Sciatic nerve (tissue), 2 donors: ENCODE measurements around the gene SNAP25. TPM values are rescaled to one million over a fixed set of nuclear protein-coding genes. Genes with fewer than 3 reads are reported as not detected.
A peak's percentile ranks its signal among the peaks of the same experiment; 100 is the strongest.

Experiments used
- ATAC-seq: fragments of 200-7000 bp; cut with Tn5 transposase; one replicate; pipeline ENCODE4 v1.9.1; 2020; ENCODE audit warnings: mild to moderate bottlenecking, moderate library complexity
- DNase-seq: peaks from one replicate; pipeline ENCODE4 v3.0.0-alpha.2; 2020; ENCODE audit warnings: low spot score
- intact Hi-C: fragments of 100-400 bp; cut with DNase I; formaldehyde crosslinking; loops from one replicate; pipeline ENCODE4 v1.14.2; 2022
- total RNA-seq: library from RNA; stranded (reverse); fragmentation: NEBNext Ultra II Directional; extraction: Animal tissue kit (Norgen Biotek cat#: 25700); gene quantifications from one replicate; pipeline ENCODE4 v1.2.1, GENCODE V29; 2021
- donor health status: DM: no; HTN: no; CAD: no.
- donor health status: DM: no; HTN: no; CAD: no.

The SNAP25 gene
- 2.5 TPM for total RNA-seq

DNA sequence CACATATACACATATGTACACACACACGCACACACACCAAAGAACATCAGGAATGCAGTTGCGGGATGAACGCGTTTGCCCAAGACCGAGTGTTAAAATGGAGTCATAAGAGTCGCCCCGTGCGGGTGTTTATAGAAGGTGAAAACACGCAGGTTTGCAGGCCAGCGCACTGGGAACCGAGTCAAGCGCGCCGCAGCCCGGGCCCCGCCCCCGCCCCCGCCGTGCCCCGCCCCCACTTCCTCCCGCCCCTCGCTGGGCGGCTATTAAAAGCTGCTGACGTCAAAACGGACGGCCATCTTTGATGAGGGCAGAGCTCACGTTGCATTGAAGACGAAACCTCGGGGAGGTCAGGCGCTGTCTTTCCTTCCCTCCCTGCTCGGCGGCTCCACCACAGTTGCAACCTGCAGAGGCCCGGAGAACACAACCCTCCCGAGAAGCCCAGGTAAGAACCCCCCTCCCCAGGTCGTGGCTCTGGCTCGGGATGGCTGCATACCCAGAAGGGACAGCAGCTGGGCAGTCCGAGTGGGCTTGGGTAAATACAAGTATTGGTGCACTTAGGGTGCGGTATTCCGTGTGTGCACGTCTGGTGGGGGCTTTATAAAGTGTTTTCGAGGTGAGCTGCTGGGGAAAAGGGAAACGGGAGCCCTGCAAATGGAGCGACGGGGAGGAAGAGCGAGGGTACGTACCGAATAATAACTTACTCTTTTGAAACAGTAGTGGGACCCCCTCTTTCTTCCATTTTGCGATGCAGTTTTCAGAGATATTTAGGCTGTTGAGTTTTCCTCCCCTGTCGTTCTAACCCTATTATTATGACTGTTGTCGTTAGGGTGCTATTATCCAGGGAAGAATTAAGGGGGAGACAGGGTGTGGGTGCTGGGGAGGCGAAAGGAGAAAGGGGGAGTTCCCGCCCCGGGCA, at the start of gene SNAP25:
Gene SNAP25 (plus strand): TSS at position 295 of the 916 bp plus-strand sequence. CDS start 56,662 bp downstream, outside the sequence.
- ATAC-seq (no peak), DNase-seq (no peak)
- intact Hi-C loops: no loop called here

DNA sequence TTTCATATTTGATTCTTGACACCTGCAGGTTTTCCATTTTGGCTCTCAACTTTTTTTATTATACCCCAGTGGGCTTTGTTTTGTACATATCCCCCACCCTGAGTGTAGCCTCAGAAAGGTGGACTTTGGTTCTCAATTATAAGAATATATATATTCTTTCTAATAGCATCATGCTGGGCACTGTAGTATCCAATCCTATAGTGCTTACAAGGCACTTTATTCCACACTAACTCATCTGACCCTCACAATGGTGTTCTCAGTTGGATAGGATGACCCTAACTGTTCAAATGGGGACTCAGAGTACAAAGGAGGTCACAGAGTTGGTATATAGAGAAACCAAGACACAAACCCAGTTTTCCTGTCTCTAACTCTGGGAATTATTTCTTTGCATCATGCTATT, 48.9 kb upstream of the SNAP25 start:
- no peak for DNase-seq
- ATAC-seq: no peak
- intact Hi-C loops: no loop called here

GRCh38 chr20:10170261-10170660, 48.4 kb upstream of the SNAP25 start:
- ATAC-seq (no peak), DNase-seq (no peak)
- intact Hi-C loops: no loop called here

DNA sequence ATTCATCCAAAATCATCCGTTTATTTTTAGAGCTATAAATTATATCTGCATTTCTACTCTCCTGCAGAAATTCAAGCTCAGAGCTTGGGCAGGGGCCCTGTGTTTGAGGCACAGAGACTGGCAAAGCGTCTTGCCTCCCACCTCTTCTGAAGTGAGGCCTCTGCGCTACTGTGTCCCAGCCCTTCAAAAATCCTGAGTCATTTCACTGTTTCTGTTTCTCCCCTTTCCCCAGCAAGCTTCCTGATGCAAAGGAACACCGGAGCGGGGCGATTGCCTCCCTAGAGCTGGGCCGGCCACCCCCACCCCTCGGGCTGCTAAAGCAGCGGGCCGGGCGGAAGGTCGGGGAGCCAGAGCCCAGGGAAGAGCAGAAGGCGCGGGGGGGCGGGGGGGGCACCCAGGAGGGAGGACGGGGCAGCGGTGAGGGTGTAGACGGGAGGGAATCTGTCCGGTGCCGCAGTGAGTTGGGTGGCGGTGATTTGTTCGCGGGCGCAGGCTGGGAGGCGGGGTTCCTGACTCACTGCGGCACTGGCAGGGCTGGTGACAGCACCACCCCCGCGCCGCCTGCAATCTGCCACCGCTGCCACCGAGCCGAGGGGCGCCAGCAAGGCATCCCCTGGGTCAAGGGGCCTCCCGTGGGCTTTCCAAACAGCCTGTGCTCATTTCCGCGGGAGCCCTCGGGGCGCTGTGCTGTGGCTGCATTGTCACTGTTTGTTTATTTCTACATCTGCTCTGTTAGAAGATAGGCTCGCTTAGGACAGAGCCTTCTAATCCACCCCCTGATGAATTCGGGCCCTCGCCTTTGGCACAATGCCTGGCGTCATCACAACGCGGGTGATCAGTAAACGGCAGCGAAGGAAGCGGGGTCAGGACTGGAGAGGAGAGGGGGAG, 46.5 kb upstream of the SNAP25 start:
- ATAC-seq (peak; percentile 48), DNase-seq (no peak)
- intact Hi-C loops: no loop called here

GRCh38 chr20:10172998-10173655, 45.5 kb upstream of the SNAP25 start:
- ATAC-seq: no peak
- intact Hi-C loops: no loop called here
- DNase-seq: no peak

DNA sequence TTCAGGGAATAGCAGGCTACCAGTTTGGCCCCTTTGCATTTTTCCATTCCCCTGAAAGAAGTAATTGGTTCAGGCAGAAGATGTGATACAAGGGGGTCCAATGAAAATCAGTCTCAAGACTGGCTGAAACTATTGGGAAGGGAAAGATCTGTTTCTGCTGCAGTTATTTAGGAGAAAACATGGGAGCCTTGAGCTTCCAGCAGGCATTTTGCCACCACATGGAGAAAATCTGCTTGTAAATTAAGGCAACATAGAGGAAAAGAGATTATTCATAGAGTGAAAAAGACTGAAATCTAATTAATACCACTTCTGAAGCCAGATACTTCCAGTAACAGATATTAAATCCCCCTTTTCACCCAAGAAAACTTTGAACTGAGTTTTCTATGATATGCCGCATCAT, 44.2 kb upstream of the SNAP25 start:
- no peak for DNase-seq
- intact Hi-C loops: no loop called here

DNA sequence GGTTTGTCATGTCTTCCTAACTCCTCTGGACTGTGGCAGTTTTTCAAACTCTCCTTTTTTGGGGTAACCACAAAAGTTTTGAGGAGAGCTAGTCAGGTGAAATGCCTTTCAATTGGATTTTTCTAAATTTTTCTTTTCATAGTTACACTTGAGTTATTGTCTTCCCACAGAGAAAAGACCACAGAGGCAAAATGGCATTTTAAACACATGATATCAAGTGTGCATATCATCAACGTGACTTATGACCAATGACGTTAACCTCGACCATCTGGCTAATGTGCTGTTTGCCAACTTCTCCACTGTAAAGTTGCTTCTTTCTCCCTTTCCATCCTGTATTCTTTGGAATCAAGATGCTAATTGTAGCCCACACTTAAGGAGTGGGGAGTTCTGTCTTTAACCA, 41.3 kb upstream of the SNAP25 start:
- no peak for ATAC-seq
- intact Hi-C loops: no loop called here
- DNase-seq: no peak

More for the DNA sequence above, 44.2 kb upstream of the SNAP25 start:
- no peak for ATAC-seq

DNA sequence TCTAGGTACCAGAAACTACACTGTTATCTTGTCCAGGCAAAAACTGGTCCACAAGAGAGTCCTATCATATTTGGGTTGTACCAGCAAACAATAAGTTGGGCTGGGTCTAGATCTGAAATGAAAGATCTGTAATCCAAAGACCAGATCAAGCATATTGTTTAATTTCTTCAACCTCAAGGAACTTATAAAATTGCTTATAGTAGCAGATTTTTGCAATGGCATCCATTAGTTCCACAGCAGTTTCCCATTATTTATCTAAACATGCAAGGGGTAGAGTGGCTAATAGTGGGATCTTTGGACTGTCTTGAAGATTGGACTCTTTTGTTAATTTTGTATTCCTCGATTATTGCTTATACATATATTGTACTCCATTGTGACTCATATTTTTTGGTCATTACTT, 40.5 kb upstream of the SNAP25 start:
- ATAC-seq (no peak), DNase-seq (no peak)
- intact Hi-C loops: no loop called here

DNA sequence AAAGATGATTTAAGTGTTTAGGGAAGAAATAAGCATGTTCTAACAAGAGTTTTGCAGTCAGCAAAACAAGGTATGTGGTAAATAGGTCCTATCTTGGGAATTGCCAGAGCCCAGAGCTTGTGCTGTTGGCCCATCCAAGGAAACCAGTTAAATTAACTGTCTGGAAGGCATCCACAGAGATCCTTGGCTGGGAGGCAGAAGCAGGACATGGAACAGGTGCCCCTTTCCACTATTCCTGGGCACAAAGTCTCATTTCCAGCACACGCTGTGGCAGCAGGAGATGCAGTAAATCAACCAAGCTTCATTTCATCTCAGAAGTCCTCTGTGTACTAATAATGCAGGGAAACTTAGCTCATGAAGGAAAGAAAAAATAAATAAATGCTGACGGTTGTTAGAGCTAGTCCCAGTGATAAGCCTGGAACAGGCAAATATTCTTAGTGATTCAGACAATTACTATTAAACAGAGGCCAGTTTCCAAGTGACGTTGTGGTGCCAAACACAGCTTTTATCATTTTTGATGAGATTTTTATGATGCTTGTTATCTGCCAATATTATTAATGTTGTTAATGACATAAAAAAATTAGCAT, 39.8 kb upstream of the SNAP25 start:
- DNase-seq (no peak), ATAC-seq (no peak)
- intact Hi-C loops: no loop called here

GRCh38 chr20:10179574-10180298, 38.9 kb upstream of the SNAP25 start:
- intact Hi-C loops: no loop called here
- no peak for DNase-seq
- ATAC-seq: no peak

DNA sequence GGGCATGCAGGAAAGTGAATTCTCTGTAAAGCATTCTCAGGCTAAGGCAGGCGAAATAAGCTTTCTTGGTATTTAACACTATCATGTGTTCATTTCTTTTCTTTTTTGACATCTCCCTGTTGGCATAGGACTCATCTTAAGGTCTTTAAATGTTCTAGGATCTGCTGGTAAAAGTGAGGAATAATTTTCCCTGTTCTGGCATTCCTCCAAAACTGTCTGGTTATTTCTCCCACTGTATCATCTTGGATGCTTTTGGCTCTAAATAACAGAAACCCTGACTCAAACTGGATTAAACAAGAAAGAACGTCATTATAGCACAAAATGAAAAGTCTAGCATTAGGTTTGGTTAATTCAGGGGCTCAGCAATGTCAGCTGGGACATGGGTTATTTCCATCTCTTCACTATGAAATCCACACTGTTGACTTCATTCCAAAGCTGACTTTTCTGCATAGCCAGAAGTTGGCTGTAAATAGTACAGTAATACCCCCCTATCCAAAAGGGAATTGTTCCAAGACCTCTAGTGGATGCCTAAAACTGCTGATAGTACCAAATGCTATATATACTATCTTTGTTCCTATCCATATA, 37.9 kb upstream of the SNAP25 start:
- DNase-seq (no peak), ATAC-seq (no peak)
- intact Hi-C loops: no loop called here

GRCh38 chr20:10185741-10186558, 32.7 kb upstream of the SNAP25 start:
- ATAC-seq (peak; percentile 65), DNase-seq (no peak)
- intact Hi-C loops: no loop called here

DNA sequence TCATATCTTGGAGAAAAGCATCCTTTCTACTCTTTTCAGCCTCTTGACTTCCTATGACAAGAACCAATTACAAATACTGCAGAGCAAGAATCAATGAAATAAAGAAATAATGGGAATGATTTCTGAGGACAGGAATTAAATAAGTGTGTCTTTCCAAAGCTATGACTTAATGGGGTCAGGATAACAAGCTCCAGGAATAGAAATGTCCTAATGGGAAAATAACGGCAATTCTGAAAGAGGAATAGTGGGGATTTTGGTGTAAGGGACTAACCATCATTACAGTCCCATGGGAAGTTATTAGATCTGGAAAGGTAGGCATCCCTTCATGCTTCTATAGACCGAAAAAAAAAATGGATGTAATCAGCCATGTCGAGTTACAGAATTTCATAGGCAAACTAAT, 28.2 kb upstream of the SNAP25 start:
- DNase-seq (no peak), ATAC-seq (no peak)
- intact Hi-C loops: no loop called here

- intact Hi-C loops: no loop called here
- no peak for DNase-seq
- no peak for ATAC-seq
Measured at GRCh38 chr20:10192171-10192570, 26.5 kb upstream of the SNAP25 start.

DNA sequence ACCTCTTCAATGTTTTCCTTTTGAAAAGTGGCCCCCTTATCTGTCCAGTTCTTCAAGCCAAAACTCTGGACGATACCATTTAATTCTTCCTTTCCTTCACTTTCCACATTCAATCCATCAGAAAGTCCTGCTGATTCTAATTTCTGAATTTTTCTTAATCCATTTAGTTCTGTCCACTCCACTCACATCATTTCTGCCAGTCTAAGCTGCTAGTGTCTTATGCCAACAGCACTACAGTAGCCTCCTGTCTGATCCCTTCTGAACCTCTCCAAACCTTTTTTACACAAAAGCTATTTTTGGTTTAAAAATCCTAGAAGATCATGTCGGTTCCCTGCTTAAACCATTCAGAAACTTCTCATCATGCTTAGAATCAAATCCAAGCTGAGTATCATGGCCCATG, 24.5 kb upstream of the SNAP25 start:
- intact Hi-C loops: no loop called here
- ATAC-seq (no peak), DNase-seq (no peak)

- no peak for DNase-seq
- no peak for ATAC-seq
- intact Hi-C loops: no loop called here
Measured at GRCh38 chr20:10200330-10200729, 18.3 kb upstream of the SNAP25 start.

DNA sequence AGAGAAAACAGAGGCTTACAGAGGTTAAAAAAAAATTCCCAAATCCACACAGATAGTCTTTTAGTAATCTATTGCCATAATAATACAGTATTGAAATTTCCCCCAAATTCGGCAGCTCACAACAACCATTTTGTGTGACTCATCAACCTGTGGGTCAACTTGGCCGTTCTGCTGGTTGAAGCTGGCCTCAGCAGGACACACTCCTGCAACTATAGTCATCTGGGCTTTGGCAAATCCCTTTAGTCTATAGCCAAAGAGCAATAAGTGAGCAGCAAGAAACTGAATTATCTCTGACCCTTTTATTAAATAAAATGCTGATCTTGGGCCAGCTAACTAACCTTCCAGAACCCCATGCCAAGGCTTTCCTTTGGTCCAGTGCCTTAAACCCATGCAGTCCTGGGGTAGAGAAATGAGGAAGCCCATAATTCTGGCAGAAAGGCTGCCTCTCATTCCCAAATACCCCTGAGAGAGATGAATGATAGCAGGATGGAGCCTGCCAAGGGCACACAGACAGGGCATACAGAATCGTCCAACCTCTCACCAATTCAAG, 17.2 kb upstream of the SNAP25 start:
- ATAC-seq (no peak), DNase-seq (no peak)
- intact Hi-C loops: no loop called here
